SK-N-SH (cell line): ENCODE results near the gene GYG1. TPM values are rescaled to one million over a fixed set of nuclear protein-coding genes. Genes with fewer than 3 reads are reported as not detected.
A peak's percentile ranks its signal among the peaks of the same experiment; 100 is the strongest.

Source experiments
- CTCF ChIA-PET: fragments of 300-600, 350-600 bp; formaldehyde crosslinking; extraction: SDS; loops from one replicate; lab custom pipeline; 2021; lab: Yijun Ruan, JAX
- POLR2A ChIA-PET: fragments of 350-600 bp; sonication (Branson Sonifier 250); formaldehyde crosslinking; extraction: SDS; loops from one replicate; lab custom pipeline; 2020; ENCODE audit warnings: antibody characterized with exemption, inconsistent platforms; lab: Yijun Ruan, JAX
- DNase-seq: peaks from one replicate; pipeline ENCODE4 v3.0.0; 2012
- H2AFZ ChIP-seq: fragments of 200-600 bp; sonication (generic); 2 replicates; pipeline ENCODE4 v1.8.1; 2016; ENCODE audit warnings: antibody characterized with exemption, mild to moderate bottlenecking, low read depth
- H3F3A ChIP-seq: fragments of 200-600 bp; sonication (generic); replicated peaks from 2 replicates; pipeline ENCODE3; 2016; ENCODE audit warnings: antibody characterized with exemption, mild to moderate bottlenecking; ENCODE audit not compliant: insufficient read depth
- H3K27ac ChIP-seq, 2 experiments: fragments of 200-500 bp in 1 of 2; fragments of 200-600 bp in 1 of 2; sonication (Bioruptor generic) in 1 of 2; sonication (generic), shearing (Covaris generic) in 1 of 2; 2 replicates each; pipeline versions ENCODE4 v1.5.1 to v1.6.1; 2014 to 2016; ENCODE audit warnings: low read depth in 2 of 2, inconsistent platforms in 1 of 2, low read length in 1 of 2, mild to moderate bottlenecking in 1 of 2, mixed read lengths in 1 of 2
- H3K27me3 ChIP-seq: fragments of 200-600 bp; sonication (generic), shearing (Covaris generic); 2 replicates; pipeline ENCODE4 v1.6.1; 2016; ENCODE audit warnings: mixed run types; ENCODE audit not compliant: insufficient read depth
- H3K36me3 ChIP-seq, 2 experiments: fragments of 200-500 bp in 1 of 2; fragments of 200-600 bp in 1 of 2; sonication (Bioruptor generic) in 1 of 2; sonication (generic) in 1 of 2; replicated peaks in 1 of 2; 2 replicates each; pipeline versions ENCODE3 to v1.5.1; 2014 to 2016; ENCODE audit warnings: low read length in 1 of 2, mild to moderate bottlenecking in 1 of 2; ENCODE audit not compliant: insufficient read depth in 2 of 2, control insufficient read depth in 1 of 2
- H3K4me1 ChIP-seq, 2 experiments: fragments of 200-500 bp in 1 of 2; fragments of 200-600 bp in 1 of 2; sonication (Bioruptor generic) in 1 of 2; sonication (generic), shearing (Covaris generic) in 1 of 2; 2 replicates each; pipeline versions ENCODE4 v1.5.1 to v1.6.1; 2014 to 2016; ENCODE audit warnings: low read depth in 1 of 2, low read length in 1 of 2, mixed run types in 1 of 2; ENCODE audit not compliant: insufficient read depth in 2 of 2, control insufficient read depth in 1 of 2
- H3K4me2 ChIP-seq: fragments of 200-600 bp; sonication (generic), shearing (Covaris generic); 2 replicates; pipeline ENCODE4 v1.6.1; 2017; ENCODE audit warnings: mixed run types
- H3K4me3 ChIP-seq, 2 experiments: fragments of 200-500 bp in 1 of 2; fragments of 200-600 bp in 1 of 2; sonication (Bioruptor generic) in 1 of 2; sonication (generic), shearing (Covaris generic) in 1 of 2; 2 replicates each; pipeline versions ENCODE4 v1.5.1 to v1.8.1; 2014 to 2016; ENCODE audit warnings: low read depth in 2 of 2, inconsistent platforms in 1 of 2, low read length in 1 of 2, mild to moderate bottlenecking in 1 of 2, mixed read lengths in 1 of 2, moderate library complexity in 1 of 2
- H3K79me2 ChIP-seq: fragments of 200-600 bp; sonication (generic); 2 replicates; pipeline ENCODE4 v1.8.1; 2017; ENCODE audit warnings: mild to moderate bottlenecking; ENCODE audit not compliant: insufficient read depth
- H3K9ac ChIP-seq: fragments of 200-600 bp; sonication (generic); 2 replicates; pipeline ENCODE4 v1.6.1; 2017; ENCODE audit warnings: mixed run types
- H3K9me2 ChIP-seq: fragments of 200-600 bp; sonication (generic); 2 replicates; pipeline ENCODE4 v1.6.1; 2017; ENCODE audit warnings: mixed run types
- H3K9me3 ChIP-seq: fragments of 200-600 bp; sonication (generic); 2 replicates; pipeline ENCODE4 v1.6.1; 2017; ENCODE audit warnings: mixed run types, mild to moderate bottlenecking, moderate library complexity
- H4K20me1 ChIP-seq: fragments of 200-600 bp; sonication (generic); 2 replicates; pipeline ENCODE4 v1.6.1; 2017; ENCODE audit warnings: mild to moderate bottlenecking, mixed run types; ENCODE audit not compliant: insufficient read depth
- EP300 ChIP-seq, 2 experiments: IDR thresholded peaks; 2 replicates each; pipeline versions ENCODE4 v1.4.0 to v1.6.1; 2012; ENCODE audit warnings: borderline replicate concordance in 1 of 2, low read depth in 1 of 2, low read length in 1 of 2
- FOXM1 ChIP-seq: IDR thresholded peaks from 2 replicates; pipeline ENCODE4 v1.4.0; 2012; ENCODE audit warnings: low read depth, mild to moderate bottlenecking
- MEF2A ChIP-seq: IDR thresholded peaks from 2 replicates; pipeline ENCODE4 v1.4.0; 2012; ENCODE audit warnings: low read depth, borderline replicate concordance
- MXI1 ChIP-seq: IDR thresholded peaks from 2 replicates; pipeline ENCODE4 v1.6.1; 2012; ENCODE audit warnings: mild to moderate bottlenecking, low read depth, low read length, improper control_type of control experiment
- NFIC ChIP-seq: IDR thresholded peaks from 2 replicates; pipeline ENCODE4 v1.4.0; 2012; ENCODE audit warnings: borderline replicate concordance
- NRF1 ChIP-seq: IDR thresholded peaks from 2 replicates; pipeline ENCODE4 v1.6.1; 2012; ENCODE audit warnings: low read depth, mild to moderate bottlenecking, low read length
- POLR2AphosphoS5 ChIP-seq: IDR thresholded peaks from 2 replicates; pipeline ENCODE4 v1.6.1; 2012; ENCODE audit warnings: low read depth, low read length
- SMC3 ChIP-seq: IDR thresholded peaks from 2 replicates; pipeline ENCODE4 v1.6.1; 2012; ENCODE audit warnings: low read depth, low read length, improper control_type of control experiment
- TCF12 ChIP-seq: IDR thresholded peaks from 2 replicates; pipeline ENCODE4 v1.4.0; 2012
- WGBS: methylation state at CpG from one replicate; pipeline ENCODE4 v1.1.6; 2017; ENCODE audit warnings: low lambda C conversion rate; 5-methylcytosine and 5-hydroxymethylcytosine counted together
- polyA plus RNA-seq, 3 experiments: library from polyadenylated mRNA; depleted of rRNA; stranded (reverse); fragments of >200 nt; gene quantifications; 2 replicates each; pipeline ENCODE4 v1.2.3, GENCODE V29; 2012
- TF ChIP-seq, protein P1 (sequence below): fragments of 150-350 bp; IDR thresholded peaks from 2 replicates; pipeline ENCODE4 v1.6.1; 2016; ENCODE audit warnings: mild to moderate bottlenecking, low read depth, low read length
- TF ChIP-seq, protein P2 (sequence below): fragments of 200-600 bp; sonication (generic); IDR thresholded peaks from 2 replicates; pipeline ENCODE4 v1.6.1; 2017; ENCODE audit warnings: antibody characterized with exemption, mild to moderate bottlenecking, moderate library complexity

The GYG1 gene
- polyA plus RNA-seq, 1 of the 3 experiments (the other 2 are of a cell fraction): 16.8 TPM

DNA sequence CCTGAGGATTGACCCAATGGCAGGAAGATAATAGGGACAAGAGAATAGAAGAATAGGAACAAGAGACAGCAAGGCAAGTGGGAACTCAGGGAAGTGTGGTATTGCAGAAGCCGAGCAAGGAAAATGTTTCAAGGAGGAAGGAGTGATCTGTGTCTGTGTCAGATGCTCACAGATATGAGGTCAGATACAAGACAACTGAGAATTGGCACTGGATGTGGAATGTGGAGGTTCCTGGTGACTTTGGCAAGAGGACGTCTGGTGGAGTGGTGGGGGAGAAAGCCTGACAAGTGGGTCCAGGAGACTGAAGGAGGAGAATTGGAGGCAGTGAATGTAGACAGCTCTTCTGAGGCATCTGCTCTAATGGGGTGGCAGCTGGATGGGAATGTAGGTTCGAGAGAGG is 24.1 kb downstream of the GYG1 start:
- Histone ChIP-seq H3K27ac (peak overlapping the region in 1 of 2 experiments; percentile 93; a peak in 2 of 4 replicates), H3K36me3 (peaks cover 10 to 12% of the 10 kb centered on the region in 2 experiments), H3K9ac (no peak overlapping the region), H3K79me2 (no peaks in the 10 kb centered on the region), H3K4me3 (no peak overlapping the region), H2AFZ (no peak overlapping the region), H3K4me1 (peaks cover 0 to 48% of the 10 kb centered on the region in 2 experiments; a peak in 2 of 4 replicates), H4K20me1 (no peaks in the 10 kb centered on the region), H3K4me2 (no peak overlapping the region), H3K9me3 (no peaks in the 10 kb centered on the region), H3K9me2 (no peaks in the 10 kb centered on the region), H3F3A (peaks cover 26% of the 10 kb centered on the region), H3K27me3 (no peaks in the 10 kb centered on the region)
- TF ChIP-seq SMC3 (no peak), NRF1 (no peak), EP300 (IDR thresholded peaks at IDR 0.05; ENCODE audit: borderline replicate concordance in 1 of 2, low read depth in 1 of 2, low read length in 1 of 2) (no peak), FOXM1 (no peak), TCF12 (0 out of 2 replicates have a peak, but pooled peaks have one; percentile 34), MEF2A (no peak), NFIC (0 out of 2 replicates have a peak, but pooled peaks have one; percentile 40)
- TF ChIP-seq, protein P1, sequence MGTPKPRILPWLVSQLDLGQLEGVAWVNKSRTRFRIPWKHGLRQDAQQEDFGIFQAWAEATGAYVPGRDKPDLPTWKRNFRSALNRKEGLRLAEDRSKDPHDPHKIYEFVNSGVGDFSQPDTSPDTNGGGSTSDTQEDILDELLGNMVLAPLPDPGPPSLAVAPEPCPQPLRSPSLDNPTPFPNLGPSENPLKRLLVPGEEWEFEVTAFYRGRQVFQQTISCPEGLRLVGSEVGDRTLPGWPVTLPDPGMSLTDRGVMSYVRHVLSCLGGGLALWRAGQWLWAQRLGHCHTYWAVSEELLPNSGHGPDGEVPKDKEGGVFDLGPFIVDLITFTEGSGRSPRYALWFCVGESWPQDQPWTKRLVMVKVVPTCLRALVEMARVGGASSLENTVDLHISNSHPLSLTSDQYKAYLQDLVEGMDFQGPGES: no peak
- 67% methylated on average over 3 of the region's 3 CpGs for WGBS
- CTCF ChIA-PET: no interaction called here
- POLR2A ChIA-PET: no interaction called here
- DNase-seq: no peak

DNA sequence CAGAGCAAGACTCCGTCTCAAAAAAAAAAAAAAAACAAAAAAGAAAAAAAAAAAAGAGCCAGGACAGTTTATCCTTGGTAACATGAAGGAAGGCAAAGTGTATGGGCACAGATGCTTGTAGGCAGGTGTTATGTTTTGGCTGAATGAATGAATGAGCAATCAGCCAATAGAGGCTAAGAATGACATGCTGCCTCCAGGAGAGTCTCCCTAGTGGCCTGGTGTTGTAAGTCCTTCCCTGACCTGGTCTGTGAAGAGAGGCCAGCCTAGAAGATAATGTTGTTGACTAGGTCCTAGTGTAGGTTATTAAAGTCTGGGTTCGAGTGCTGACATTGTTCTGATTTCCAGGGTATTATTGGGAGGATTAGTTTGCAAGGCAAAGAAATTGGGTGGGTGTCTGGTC is 24.9 kb downstream of the GYG1 start:
- 88% methylated on average over 2 of the region's 2 CpGs for WGBS
- peaks cover 0 to 51% of the 10 kb centered on the region in 2 experiments; a peak in 2 of 4 replicates for H3K4me1 ChIP-seq
- CTCF ChIA-PET: no interaction called here

More for the DNA sequence above, 24.9 kb downstream of the GYG1 start:
- Histone ChIP-seq H3K4me2 (peak overlapping the region; percentile 61; the same call in 1 of the 2 replicates), H3K27ac (peak overlapping the region in 1 of 2 experiments; percentile 93; a peak in 2 of 4 replicates), H3K79me2 (no peaks in the 10 kb centered on the region), H3K4me3 (no peak overlapping the region), H3K9ac (0 out of 2 replicates have a peak overlapping the region, but pooled peaks have one; percentile 2), H3K36me3 (peaks cover 6 to 12% of the 10 kb centered on the region in 2 experiments), H2AFZ (no peak overlapping the region), H3K27me3 (no peaks in the 10 kb centered on the region), H3K9me3 (no peaks in the 10 kb centered on the region), H4K20me1 (no peaks in the 10 kb centered on the region), H3F3A (peaks cover 26% of the 10 kb centered on the region), H3K9me2 (no peaks in the 10 kb centered on the region)
- POLR2A ChIA-PET: no interaction called here
- no peak for DNase-seq
- TF ChIP-seq, protein P2, sequence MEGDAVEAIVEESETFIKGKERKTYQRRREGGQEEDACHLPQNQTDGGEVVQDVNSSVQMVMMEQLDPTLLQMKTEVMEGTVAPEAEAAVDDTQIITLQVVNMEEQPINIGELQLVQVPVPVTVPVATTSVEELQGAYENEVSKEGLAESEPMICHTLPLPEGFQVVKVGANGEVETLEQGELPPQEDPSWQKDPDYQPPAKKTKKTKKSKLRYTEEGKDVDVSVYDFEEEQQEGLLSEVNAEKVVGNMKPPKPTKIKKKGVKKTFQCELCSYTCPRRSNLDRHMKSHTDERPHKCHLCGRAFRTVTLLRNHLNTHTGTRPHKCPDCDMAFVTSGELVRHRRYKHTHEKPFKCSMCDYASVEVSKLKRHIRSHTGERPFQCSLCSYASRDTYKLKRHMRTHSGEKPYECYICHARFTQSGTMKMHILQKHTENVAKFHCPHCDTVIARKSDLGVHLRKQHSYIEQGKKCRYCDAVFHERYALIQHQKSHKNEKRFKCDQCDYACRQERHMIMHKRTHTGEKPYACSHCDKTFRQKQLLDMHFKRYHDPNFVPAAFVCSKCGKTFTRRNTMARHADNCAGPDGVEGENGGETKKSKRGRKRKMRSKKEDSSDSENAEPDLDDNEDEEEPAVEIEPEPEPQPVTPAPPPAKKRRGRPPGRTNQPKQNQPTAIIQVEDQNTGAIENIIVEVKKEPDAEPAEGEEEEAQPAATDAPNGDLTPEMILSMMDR: peak; percentile 14; the same call in 1 of the 2 replicates
- TF ChIP-seq POLR2AphosphoS5 (no peak), MXI1 (no peak)
